ENCODE measurements around the gene LTB. TPM values are rescaled to one million over a fixed set of nuclear protein-coding genes. Genes with fewer than 3 reads are reported as not detected.
A peak's percentile ranks its signal among the peaks of the same experiment; 100 is the strongest.

Gene LTB
- total and polyA plus RNA-seq, 9 of the 15 experiments (the other 6 are each of a cell fraction or from before 2014, with no cell fraction given): 0.07 to 0.51 TPM; not detected in 7

- TF ChIP-seq HSF4 (CRISPR knock-in tag; IDR thresholded peaks at IDR 0.05; ENCODE audit: borderline replicate concordance) (no peak; the same call in 1 of the 2 replicates), TRIM24 (IDR thresholded peaks at IDR 0.05) (peak in 1 of 2 experiments; percentile 99; a peak in 2 of 4 replicates), FOXA3 (CRISPR knock-in tag; conservative IDR thresholded peaks at IDR 0.05 in 1 of 2, IDR thresholded peaks at IDR 0.05 in 1 of 2) (no peak), CREB1 (IDR thresholded peaks at IDR 0.05) (peak; percentile 91), CREB1 (CRISPR knock-in tag; IDR thresholded peaks at IDR 0.05) (peak; percentile 71), NFYB (IDR thresholded peaks at IDR 0.05; ENCODE audit: extremely low read depth, insufficient read length) (no peak), U2AF2 (optimal IDR thresholded peaks at IDR 0.05; ENCODE audit: low read depth, low read length) (no peak), IRF9 (tag; IDR thresholded peaks at IDR 0.05) (peak; percentile 69; the same call in 1 of the 2 replicates), FOSL1 (tag; conservative IDR thresholded peaks at IDR 0.05) (peak; percentile 15; the same call in 1 of the 2 replicates), ZNF75A (CRISPR knock-in tag; IDR thresholded peaks at IDR 0.05) (no peak), SMARCE1 (IDR thresholded peaks at IDR 0.05) (no peak), ZNF124 (CRISPR knock-in tag; IDR thresholded peaks at IDR 0.05) (no peak), ZNF431 (CRISPR knock-in tag; IDR thresholded peaks at IDR 0.05) (no peak), ZBTB33 (CRISPR knock-in tag; IDR thresholded peaks at IDR 0.05) (no peak; the same call in 1 of the 2 replicates), GABPB1 (CRISPR knock-in tag; IDR thresholded peaks at IDR 0.05) (peak; percentile 99), CREB3L1 (IDR thresholded peaks at IDR 0.05; ENCODE audit: borderline replicate concordance, low read depth) (no peak)
- TF ChIP-seq, protein P1, sequence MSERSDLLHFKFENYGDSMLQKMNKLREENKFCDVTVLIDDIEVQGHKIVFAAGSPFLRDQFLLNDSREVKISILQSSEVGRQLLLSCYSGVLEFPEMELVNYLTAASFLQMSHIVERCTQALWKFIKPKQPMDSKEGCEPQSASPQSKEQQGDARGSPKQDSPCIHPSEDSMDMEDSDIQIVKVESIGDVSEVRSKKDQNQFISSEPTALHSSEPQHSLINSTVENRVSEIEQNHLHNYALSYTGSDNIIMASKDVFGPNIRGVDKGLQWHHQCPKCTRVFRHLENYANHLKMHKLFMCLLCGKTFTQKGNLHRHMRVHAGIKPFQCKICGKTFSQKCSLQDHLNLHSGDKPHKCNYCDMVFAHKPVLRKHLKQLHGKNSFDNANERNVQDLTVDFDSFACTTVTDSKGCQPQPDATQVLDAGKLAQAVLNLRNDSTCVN (CRISPR knock-in tag; IDR thresholded peaks at IDR 0.05): peak; percentile 72; the same call in 1 of the 2 replicates
- TF ChIP-seq, protein P2, sequence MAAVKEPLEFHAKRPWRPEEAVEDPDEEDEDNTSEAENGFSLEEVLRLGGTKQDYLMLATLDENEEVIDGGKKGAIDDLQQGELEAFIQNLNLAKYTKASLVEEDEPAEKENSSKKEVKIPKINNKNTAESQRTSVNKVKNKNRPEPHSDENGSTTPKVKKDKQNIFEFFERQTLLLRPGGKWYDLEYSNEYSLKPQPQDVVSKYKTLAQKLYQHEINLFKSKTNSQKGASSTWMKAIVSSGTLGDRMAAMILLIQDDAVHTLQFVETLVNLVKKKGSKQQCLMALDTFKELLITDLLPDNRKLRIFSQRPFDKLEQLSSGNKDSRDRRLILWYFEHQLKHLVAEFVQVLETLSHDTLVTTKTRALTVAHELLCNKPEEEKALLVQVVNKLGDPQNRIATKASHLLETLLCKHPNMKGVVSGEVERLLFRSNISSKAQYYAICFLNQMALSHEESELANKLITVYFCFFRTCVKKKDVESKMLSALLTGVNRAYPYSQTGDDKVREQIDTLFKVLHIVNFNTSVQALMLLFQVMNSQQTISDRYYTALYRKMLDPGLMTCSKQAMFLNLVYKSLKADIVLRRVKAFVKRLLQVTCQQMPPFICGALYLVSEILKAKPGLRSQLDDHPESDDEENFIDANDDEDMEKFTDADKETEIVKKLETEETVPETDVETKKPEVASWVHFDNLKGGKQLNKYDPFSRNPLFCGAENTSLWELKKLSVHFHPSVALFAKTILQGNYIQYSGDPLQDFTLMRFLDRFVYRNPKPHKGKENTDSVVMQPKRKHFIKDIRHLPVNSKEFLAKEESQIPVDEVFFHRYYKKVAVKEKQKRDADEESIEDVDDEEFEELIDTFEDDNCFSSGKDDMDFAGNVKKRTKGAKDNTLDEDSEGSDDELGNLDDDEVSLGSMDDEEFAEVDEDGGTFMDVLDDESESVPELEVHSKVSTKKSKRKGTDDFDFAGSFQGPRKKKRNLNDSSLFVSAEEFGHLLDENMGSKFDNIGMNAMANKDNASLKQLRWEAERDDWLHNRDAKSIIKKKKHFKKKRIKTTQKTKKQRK (IDR thresholded peaks at IDR 0.05; ENCODE audit: borderline replicate concordance, low read depth, low read length): 0 out of 2 replicates have a peak, but pooled peaks have one; percentile 3
Observed at GRCh38 chr6:31546958-31547726, 35.1 kb downstream of the LTB start, which contains the start of gene NFKBIL1 (continued).

All from K562 (cell line).